Mucosa of stomach (tissue), 1 donor: ENCODE data around the gene VEZT.
A peak's percentile ranks its signal among the peaks of the same experiment; 100 is the strongest.
"Not testable (repeated sequence)": the region's sequence is repeated elsewhere in the genome, so short reads cannot be mapped to it uniquely, and the experiment has no call there.

Experiments
- H3K27me3 ChIP-seq: one replicate; pipeline ENCODE4 v1.7.0; 2013; ENCODE audit warnings: mild to moderate bottlenecking, low read length; ENCODE audit not compliant: control insufficient read depth, insufficient read depth
- H3K36me3 ChIP-seq: one replicate; pipeline ENCODE4 v1.7.0; 2013; ENCODE audit warnings: low read length; ENCODE audit not compliant: control insufficient read depth, insufficient read depth
- H3K4me1 ChIP-seq: one replicate; pipeline ENCODE4 v1.7.0; 2013; ENCODE audit warnings: mild to moderate bottlenecking, low read length; ENCODE audit not compliant: control insufficient read depth, insufficient read depth
- H3K4me3 ChIP-seq: one replicate; pipeline ENCODE4 v1.7.0; 2013; ENCODE audit warnings: low read length
- H3K9ac ChIP-seq: one replicate; pipeline ENCODE4 v1.7.0; 2013; ENCODE audit warnings: mild to moderate bottlenecking, low read length, moderate library complexity
- H3K9me3 ChIP-seq: one replicate; pipeline ENCODE4 v1.7.0; 2013; ENCODE audit warnings: mild to moderate bottlenecking, low read length, moderate library complexity; ENCODE audit not compliant: control insufficient read depth
- donor health status: Pancreatic carcinoma.

The VEZT gene

GRCh38 chr12:95319694-95320331 is 102.2 kb downstream of the VEZT start:
- no peaks in the 10 kb centered on the region for H3K9me3 ChIP-seq

DNA sequence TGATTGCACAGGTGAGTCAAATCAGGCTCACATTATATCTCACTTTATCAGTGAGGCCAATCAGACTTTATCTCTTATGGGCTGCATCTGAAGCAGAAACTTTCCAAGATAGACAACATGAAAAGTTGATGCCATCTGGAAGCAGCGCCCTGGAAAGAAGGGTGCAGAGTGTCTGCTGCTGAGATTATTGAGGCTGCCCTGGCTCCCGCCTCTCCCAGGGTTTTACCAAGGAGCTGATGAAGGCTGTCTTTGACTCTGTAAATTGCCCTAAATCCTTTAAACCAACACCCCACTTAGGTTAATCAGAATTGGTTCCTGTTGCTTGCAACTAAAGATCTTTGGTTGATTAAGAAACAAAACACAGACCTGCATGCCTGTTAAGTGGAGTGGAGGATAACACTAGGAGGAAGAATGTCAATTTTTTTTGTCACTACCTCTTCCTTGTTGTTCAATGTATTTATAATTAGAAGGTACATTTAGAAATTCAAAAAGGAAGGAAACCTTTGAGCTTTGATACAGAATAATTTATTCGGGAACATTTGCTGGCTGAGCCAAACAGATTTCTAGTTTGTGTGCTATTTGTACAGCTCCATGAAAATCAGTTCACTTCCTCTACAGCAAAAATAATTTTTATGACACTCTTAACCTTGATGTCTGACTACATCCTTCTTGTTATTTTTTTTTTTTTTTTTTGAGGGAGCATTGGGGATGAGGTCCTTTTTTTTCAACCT is 104.1 kb downstream of the VEZT start:
- no peaks in the 10 kb centered on the region for H3K27me3 ChIP-seq
- H3K4me1 ChIP-seq: peaks cover 58% of the 10 kb centered on the region
- no peak overlapping the region for H3K9ac ChIP-seq
- H3K9me3 ChIP-seq: no peaks in the 10 kb centered on the region
- H3K4me3 ChIP-seq: no peak overlapping the region
- no peaks in the 10 kb centered on the region for H3K36me3 ChIP-seq

More at GRCh38 chr12:95319694-95320331, 102.2 kb downstream of the VEZT start:
- Histone ChIP-seq H3K9ac (no peak overlapping the region), H3K27me3 (no peaks in the 10 kb centered on the region), H3K4me1 (peaks cover 62% of the 10 kb centered on the region), H3K36me3 (no peaks in the 10 kb centered on the region), H3K4me3 (no peak overlapping the region)

DNA sequence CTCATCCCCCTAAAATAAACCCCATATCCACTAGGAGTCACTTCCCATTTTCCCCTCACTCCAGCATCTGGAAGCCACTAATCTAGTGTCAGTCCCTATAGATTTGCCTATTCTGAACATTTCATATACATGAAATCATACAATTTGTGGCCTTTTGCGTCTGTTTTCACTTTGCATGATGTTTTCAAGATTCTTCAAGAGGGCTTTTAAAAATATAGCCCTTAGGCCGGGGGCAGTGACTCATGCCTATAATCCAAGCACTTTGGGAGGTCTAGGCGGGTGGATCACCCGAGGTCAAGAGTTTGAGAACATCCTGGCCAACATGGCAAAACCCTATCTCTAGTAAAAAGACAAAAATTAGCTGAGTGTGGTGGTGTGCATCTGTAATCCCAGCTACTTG is 104.7 kb downstream of the VEZT start:
- no peaks in the 10 kb centered on the region for H3K27me3 ChIP-seq
- peaks cover 54% of the 10 kb centered on the region for H3K4me1 ChIP-seq
- no peak overlapping the region for H3K9ac ChIP-seq
- no peaks in the 10 kb centered on the region for H3K36me3 ChIP-seq
- no peaks in the 10 kb centered on the region for H3K9me3 ChIP-seq
- H3K4me3 ChIP-seq: no peak overlapping the region

GRCh38 chr12:95323212-95323611 is 105.6 kb downstream of the VEZT start:
- no peaks in the 10 kb centered on the region for H3K36me3 ChIP-seq
- no peaks in the 10 kb centered on the region for H3K27me3 ChIP-seq
- H3K9me3 ChIP-seq: no peaks in the 10 kb centered on the region
- H3K9ac ChIP-seq: no peak overlapping the region
- no peak overlapping the region for H3K4me3 ChIP-seq
- peaks cover 47% of the 10 kb centered on the region for H3K4me1 ChIP-seq

DNA sequence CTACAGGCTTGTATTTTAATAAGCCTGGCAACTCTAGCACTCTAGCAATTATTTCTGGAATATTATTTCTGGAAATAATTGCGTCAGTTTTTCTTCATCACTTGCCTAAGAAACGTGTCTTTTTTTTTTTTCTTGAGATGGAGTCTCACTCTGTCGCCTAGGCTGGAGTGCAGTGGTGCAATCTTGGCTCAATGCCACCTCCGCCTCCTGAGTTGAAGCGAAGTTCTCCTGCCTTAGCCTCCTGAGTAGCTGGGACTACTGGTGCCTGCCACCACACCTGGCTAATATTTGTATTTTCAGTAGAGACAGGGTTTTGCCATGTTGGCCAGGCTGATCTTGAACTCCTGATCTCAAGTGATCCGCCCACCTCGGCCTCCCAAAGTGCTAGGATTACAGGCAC is 106.6 kb downstream of the VEZT start:
- H3K36me3 ChIP-seq, H3K9ac ChIP-seq, H3K27me3 ChIP-seq, H3K4me3 ChIP-seq, H3K9me3 ChIP-seq: not testable (repeated sequence)
- peaks cover 37% of the 10 kb centered on the region for H3K4me1 ChIP-seq

DNA sequence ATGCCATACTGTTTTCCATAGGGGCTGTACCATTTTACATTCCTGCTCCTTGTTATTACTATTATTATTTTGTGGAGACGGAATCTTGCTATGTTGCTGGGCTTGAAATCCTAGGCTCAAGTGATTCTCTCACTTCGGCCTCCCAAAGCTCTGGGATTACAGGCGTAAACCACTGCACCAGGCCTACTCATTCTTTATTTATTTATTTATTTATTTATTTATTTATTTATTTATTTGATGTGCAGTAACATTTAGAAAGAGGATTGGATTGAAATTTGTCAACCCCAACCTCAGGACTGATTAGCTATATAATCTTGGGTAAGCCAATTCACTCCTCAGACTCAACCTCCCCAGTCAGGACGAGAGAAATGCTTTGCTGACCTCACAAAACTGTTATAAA is 107.9 kb downstream of the VEZT start:
- Histone ChIP-seq H3K4me1 (peaks cover 27% of the 10 kb centered on the region), H3K9me3 (no peaks in the 10 kb centered on the region), H3K4me3 (no peak overlapping the region), H3K27me3 (no peaks in the 10 kb centered on the region), H3K9ac (no peak overlapping the region), H3K36me3 (no peaks in the 10 kb centered on the region)

DNA sequence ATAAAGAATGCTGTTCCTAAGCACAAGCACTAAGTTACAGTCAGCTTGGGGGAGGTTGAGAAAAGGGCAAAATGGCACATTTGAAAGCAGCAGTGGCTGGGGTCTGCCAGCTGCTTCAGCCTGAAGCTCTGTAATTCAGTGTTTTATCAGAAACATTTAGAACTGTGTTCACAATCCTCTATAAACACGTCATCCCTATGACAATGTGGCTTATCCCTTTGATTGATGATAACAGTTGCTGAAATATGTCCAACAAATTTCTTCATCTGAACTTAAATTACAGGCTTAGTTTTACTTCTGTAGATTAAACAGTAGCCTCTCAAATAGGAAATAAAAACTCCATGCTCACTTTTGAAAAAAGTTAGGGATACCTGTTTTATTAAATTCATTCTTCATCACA is 108.8 kb downstream of the VEZT start:
- no peak overlapping the region for H3K9ac ChIP-seq
- H3K4me3 ChIP-seq: no peak overlapping the region
- H3K9me3 ChIP-seq: no peaks in the 10 kb centered on the region
- H3K36me3 ChIP-seq: no peaks in the 10 kb centered on the region
- no peaks in the 10 kb centered on the region for H3K27me3 ChIP-seq
- peaks cover 18% of the 10 kb centered on the region for H3K4me1 ChIP-seq

- Histone ChIP-seq H3K9ac (no peak overlapping the region), H3K9me3 (no peaks in the 10 kb centered on the region)
Observed at GRCh38 chr12:95326855-95327254, 109.2 kb downstream of the VEZT start.

GRCh38 chr12:95328708-95329107 is 111.1 kb downstream of the VEZT start:
- no peaks in the 10 kb centered on the region for H3K9me3 ChIP-seq
- H3K4me3 ChIP-seq: no peak overlapping the region

More at GRCh38 chr12:95326855-95327254, 109.2 kb downstream of the VEZT start:
- Histone ChIP-seq H3K27me3 (no peaks in the 10 kb centered on the region), H3K36me3 (no peaks in the 10 kb centered on the region), H3K4me3 (no peak overlapping the region), H3K4me1 (peaks cover 14% of the 10 kb centered on the region)

DNA sequence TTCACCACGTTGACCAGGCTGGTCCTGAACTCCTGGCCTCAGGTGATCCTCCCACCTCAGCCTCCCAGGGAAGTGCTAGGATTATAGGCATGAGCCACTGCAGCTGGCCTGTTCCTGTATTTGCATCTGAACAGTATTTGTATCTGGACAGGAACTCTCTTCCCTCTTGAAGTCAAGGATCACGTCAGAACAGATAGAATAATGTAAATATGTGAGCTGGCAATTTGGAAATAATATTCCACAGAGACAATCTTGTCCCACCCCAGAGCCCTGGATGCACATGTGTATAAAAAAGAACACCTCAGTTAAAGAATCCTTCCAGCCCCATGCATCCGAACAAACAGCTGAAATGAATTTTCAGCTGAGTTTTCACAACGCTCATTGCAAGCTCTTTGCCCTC is 118.3 kb downstream of the VEZT start:
- Histone ChIP-seq H3K9ac (peak overlapping the region; percentile 25), H3K9me3 (no peaks in the 10 kb centered on the region), H3K36me3 (no peaks in the 10 kb centered on the region), H3K4me1 (peaks cover 6% of the 10 kb centered on the region), H3K27me3 (no peaks in the 10 kb centered on the region), H3K4me3 (no peak overlapping the region)

More at GRCh38 chr12:95328708-95329107, 111.1 kb downstream of the VEZT start:
- Histone ChIP-seq H3K9ac (no peak overlapping the region), H3K4me1 (peaks cover 5% of the 10 kb centered on the region), H3K36me3 (no peaks in the 10 kb centered on the region), H3K27me3 (no peaks in the 10 kb centered on the region)

GRCh38 chr12:95336387-95337067 is 118.9 kb downstream of the VEZT start:
- Histone ChIP-seq H3K9ac (peak overlapping the region; percentile 25), H3K9me3 (no peaks in the 10 kb centered on the region), H3K36me3 (no peaks in the 10 kb centered on the region), H3K4me1 (peaks cover 6% of the 10 kb centered on the region), H3K27me3 (no peaks in the 10 kb centered on the region), H3K4me3 (no peak overlapping the region)

GRCh38 chr12:95337146-95337545 is 119.5 kb downstream of the VEZT start:
- H3K4me1 ChIP-seq: peaks cover 6% of the 10 kb centered on the region
- H3K36me3 ChIP-seq: no peaks in the 10 kb centered on the region
- H3K4me3 ChIP-seq: no peak overlapping the region
- H3K27me3 ChIP-seq: no peaks in the 10 kb centered on the region
- H3K9me3 ChIP-seq: no peaks in the 10 kb centered on the region
- no peak overlapping the region for H3K9ac ChIP-seq
